CD4-positive, alpha-beta T cell treated with Interleukin-4 for 1 hour (primary cell): Measurements from ENCODE around the gene PRKCE.

Experiments
- DNase-seq, 2 donors: peaks; one replicate each; pipeline ENCODE4 v3.0.0-alpha.2; 2020 to 2022

PRKCE gene

GRCh38 chr2:45634223-45634622 lies 17.3 kb upstream of the PRKCE start:
- no peak for DNase-seq

- DNase-seq, result no peak
Observed at GRCh38 chr2:45636008-45636407, 15.5 kb upstream of the PRKCE start.

GRCh38 chr2:45637440-45637839 lies 14.0 kb upstream of the PRKCE start:
- peak in 1 of 2 donors; percentile 21 for DNase-seq

GRCh38 chr2:45640576-45640975 lies 10.9 kb upstream of the PRKCE start:
- no peak for DNase-seq

- no peak for DNase-seq
Observed at GRCh38 chr2:45643095-45643494, 8.4 kb upstream of the PRKCE start.

DNA sequence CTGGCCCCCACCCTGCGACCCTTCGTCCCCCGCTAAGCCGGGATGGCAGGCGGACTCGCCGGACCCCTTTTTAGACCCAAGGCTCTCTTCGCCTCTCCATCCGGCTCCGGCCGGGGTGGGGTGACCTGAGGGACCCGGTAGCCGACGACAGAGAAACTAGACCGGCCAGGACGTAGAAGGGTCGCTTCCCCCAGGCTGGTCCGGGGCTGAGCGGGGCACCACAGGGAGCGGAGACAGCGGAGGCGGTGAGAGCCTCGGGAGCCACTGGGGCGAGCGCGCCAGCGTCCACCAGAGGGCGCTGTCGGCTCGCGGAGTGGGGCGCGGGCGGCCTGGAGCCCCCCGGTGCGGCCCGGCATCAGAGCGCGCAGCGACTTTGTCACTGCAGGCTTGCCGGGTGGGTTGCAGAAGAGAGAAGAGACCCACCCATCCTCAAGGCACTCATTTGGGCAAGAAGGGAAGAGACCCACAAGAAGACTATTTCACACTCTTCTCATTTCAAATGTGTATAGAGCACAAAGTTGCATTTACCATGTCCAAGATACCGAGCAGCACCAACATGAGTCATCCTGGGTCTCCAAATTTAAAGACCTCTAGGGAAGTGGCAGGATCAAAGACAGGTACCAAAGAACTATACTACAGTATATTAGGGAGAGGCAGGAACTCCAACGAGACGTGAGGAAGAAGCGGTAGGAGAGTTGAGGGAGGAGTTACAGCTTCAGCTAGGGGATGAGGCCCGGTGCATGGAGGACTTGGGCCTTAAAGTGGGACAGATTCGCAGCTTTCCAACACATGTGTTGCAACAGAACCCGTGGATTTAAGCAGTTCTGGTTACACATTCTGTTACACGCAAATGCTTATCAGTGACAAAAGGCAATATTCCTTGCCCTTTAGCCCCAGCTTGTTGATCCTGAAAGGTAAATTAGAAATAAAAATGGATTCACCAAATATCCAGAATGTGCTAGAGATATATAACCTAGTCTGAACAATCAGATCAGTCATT lies 7.6 kb upstream of the PRKCE start:
- DNase-seq, result peak; percentile 69 to 70

DNA sequence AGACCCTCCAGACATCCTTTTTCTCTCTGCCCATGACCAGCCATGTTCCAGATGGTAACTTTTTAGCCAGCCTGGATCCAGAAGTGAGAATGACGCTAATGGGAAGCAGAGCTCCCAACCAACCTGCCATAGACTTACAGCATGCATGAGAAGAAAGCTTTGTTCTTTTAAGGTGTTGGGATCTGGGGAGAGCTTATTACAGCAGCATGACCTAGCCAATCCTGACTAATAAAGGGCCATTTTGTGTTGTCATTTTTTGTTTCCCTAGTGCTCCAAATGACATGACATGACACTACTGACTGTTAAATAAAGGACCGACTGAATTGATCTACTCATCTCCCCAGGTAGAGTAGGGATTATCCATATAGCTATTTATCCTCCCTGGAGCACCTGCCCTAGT lies 5.2 kb upstream of the PRKCE start:
- no peak for DNase-seq

- DNase-seq, result no peak
Observed at GRCh38 chr2:45647356-45647755, 4.1 kb upstream of the PRKCE start.

DNA sequence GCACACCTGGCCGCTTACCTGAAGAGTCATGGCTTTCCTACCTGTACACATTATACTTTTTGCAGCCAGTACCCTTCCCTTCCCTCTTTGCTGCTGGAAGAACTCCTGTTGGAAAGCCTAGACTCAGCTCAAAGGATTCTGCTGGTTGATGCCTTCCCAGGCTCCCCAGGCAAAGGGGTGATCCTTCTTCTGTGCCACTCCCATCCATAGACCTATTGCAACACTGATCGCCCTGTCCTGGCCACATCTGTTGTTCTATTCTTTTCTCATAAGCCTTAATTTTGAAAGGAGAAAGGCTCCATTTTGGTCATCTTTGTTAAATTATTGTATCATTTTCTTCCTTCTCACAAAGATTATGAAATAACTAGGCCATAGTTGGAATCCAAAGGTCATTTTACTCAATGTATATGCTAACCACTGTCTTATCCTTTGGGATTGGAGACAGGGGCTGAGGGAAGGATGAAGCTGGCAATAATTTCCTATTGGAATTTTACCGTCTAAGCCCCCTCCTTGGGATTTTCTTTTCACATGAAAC lies 3.4 kb upstream of the PRKCE start:
- no peak for DNase-seq

GRCh38 chr2:45648636-45649035 lies 2.8 kb upstream of the PRKCE start:
- DNase-seq, result no peak

GRCh38 chr2:45649462-45649857 lies 2.0 kb upstream of the PRKCE start:
- DNase-seq, result no peak

- peak; percentile 38 to 60 for DNase-seq
Observed at GRCh38 chr2:45649858-45650811, 1.3 kb upstream of the PRKCE start.

DNA sequence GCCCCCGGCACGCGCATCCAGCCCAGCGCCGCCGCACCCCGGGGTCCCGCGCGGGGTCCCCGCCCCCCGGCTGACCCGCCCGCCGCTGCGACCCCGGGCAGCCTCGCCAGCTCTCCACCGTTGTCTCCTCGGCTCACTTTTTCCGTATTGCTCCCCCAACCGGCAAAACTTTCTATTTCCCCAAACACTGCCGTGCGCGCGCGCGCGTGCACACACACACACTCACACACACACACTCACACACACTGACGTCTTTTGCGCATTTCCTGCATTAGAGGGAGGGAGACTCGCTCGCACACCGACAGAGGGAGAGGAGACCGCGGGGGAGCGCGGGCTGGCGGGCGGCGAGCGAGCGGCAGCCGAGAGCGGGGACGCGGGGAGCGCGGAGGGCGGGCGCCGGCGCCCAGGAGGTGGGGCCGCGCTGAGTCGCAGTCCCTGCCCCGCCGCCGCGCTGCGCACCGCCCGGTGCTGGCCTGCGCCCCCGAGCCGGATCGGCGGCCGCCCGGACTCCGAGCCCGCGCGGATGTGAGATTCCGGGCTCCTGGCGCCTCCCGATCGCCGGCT lies 542 bp upstream of the PRKCE start:
- peak; percentile 96 to 97 for DNase-seq

GRCh38 chr2:45652090-45653031 lies 886 bp downstream of the PRKCE start:
- DNase-seq, result peak; percentile 18 to 20

- no peak for DNase-seq
Observed at GRCh38 chr2:45653122-45653913, 1.8 kb downstream of the PRKCE start.

- DNase-seq, result no peak
Observed at GRCh38 chr2:45654250-45654649, 2.8 kb downstream of the PRKCE start.

- DNase-seq, result no peak
Observed at GRCh38 chr2:45661828-45662227, 10.4 kb downstream of the PRKCE start.

GRCh38 chr2:45664635-45665261 lies 13.3 kb downstream of the PRKCE start:
- no peak for DNase-seq

GRCh38 chr2:45668509-45668908 lies 17.0 kb downstream of the PRKCE start:
- no peak for DNase-seq

- no peak for DNase-seq
Observed at GRCh38 chr2:45669032-45669486, 17.6 kb downstream of the PRKCE start.
